T-helper 2 cell treated with Interferon-gamma antibody and Interleukin-4, amounts not matched to agents 100 ng/mL and 5 ng/mL, for 36 hours (primary cell): ENCODE results near the gene RBM20. TPM values are rescaled to one million over a fixed set of nuclear protein-coding genes. Genes with fewer than 3 reads are reported as not detected.

ENCODE experiments used
- intact Hi-C: fragments of 100-400 bp; cut with micrococcal nuclease; formaldehyde crosslinking; loops from one replicate; pipeline ENCODE4 v1.15.1; 2023
- total RNA-seq: library from RNA; stranded (reverse); gene quantifications from 2 replicates; pipeline ENCODE4 v1.2.3, GENCODE V29; 2022

Gene RBM20
- total RNA-seq, 1 donor from 2014 or later = 0.09 TPM

- intact Hi-C loops = no loop called here
These were observed 133.5 kb downstream of the RBM20 start for GRCh38 chr10:110777661-110778060.

DNA sequence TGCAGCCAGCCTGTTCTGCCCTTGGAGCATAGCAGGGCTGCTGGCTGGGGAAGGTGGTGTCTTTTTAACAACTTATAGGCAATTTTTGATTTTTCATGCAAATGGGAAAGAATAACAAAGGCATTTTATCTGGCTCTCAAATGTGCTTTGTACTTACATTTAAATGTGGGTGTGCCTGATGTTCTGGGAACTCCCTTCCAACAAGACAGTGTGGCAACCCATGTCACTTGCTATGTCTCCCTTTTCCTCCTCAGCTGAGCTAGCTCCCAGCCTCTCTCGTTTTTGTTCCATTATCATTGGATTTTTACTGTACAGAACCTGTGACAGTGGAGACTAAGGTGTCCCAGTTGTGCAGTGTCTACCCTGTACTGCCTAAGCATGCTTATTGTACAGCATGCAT lies 134.1 kb downstream of the RBM20 start:
- intact Hi-C loops = no loop called here

GRCh38 chr10:110779489-110779888 lies 135.4 kb downstream of the RBM20 start:
- intact Hi-C loops = no loop called here

GRCh38 chr10:110780704-110781103 lies 136.6 kb downstream of the RBM20 start:
- intact Hi-C loops = no loop called here

DNA sequence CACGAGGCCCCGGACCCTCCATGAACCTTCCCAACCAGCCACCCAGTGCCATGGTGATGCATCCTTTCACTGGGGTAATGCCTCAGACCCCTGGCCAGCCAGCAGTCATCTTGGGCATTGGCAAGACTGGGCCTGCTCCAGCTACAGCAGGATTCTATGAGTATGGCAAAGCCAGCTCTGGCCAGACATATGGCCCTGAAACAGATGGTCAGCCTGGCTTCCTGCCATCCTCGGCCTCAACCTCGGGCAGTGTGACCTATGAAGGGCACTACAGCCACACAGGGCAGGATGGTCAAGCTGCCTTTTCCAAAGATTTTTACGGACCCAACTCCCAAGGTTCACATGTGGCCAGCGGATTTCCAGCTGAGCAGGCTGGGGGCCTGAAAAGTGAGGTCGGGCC lies 137.0 kb downstream of the RBM20 start:
- intact Hi-C loops = no loop called here

GRCh38 chr10:110782616-110783015 lies 138.5 kb downstream of the RBM20 start:
- intact Hi-C loops = no loop called here

GRCh38 chr10:110783509-110784107 lies 139.5 kb downstream of the RBM20 start:
- intact Hi-C loops = no loop called here

- intact Hi-C loops = no loop called here
These were observed 140.1 kb downstream of the RBM20 start for GRCh38 chr10:110784198-110784597.

GRCh38 chr10:110786172-110786571 lies 142.0 kb downstream of the RBM20 start:
- intact Hi-C loops = no loop called here

GRCh38 chr10:110788620-110789385 lies 144.7 kb downstream of the RBM20 start:
- intact Hi-C loops = no loop called here

GRCh38 chr10:110789604-110790433 lies 145.7 kb downstream of the RBM20 start:
- intact Hi-C loops = no loop called here

- intact Hi-C loops = no loop called here
These were observed 146.9 kb downstream of the RBM20 start for GRCh38 chr10:110790913-110791506.

- intact Hi-C loops = no loop called here
These were observed 147.5 kb downstream of the RBM20 start for GRCh38 chr10:110791541-110792073.

- intact Hi-C loops = no loop called here
These were observed 148.5 kb downstream of the RBM20 start for GRCh38 chr10:110792476-110793125.

GRCh38 chr10:110793128-110793812 lies 149.1 kb downstream of the RBM20 start:
- intact Hi-C loops = no loop called here

- intact Hi-C loops = no loop called here
These were observed 149.8 kb downstream of the RBM20 start for GRCh38 chr10:110793886-110794285.

DNA sequence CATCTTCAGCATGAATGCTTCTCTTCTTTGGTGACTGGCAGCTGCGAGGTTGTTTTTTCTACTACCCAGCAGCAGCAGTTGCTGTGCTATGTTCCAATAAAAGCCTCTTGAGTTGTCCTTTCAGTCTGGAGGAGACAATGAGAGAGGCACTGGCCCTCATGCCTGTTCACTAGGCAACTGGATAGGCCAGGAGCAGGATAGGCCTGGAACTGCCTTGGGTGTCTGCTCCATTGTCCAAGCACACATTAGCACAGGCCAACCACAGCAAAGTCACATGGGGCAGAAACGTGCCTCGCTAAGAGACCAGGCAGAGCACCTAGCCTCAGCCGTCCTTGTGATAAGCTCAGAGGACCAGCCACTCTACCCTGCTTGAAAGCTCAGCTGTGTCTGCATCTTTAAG lies 150.7 kb downstream of the RBM20 start:
- intact Hi-C loops = no loop called here

- intact Hi-C loops = no loop called here
These were observed 153.3 kb downstream of the RBM20 start for GRCh38 chr10:110797416-110797815.

DNA sequence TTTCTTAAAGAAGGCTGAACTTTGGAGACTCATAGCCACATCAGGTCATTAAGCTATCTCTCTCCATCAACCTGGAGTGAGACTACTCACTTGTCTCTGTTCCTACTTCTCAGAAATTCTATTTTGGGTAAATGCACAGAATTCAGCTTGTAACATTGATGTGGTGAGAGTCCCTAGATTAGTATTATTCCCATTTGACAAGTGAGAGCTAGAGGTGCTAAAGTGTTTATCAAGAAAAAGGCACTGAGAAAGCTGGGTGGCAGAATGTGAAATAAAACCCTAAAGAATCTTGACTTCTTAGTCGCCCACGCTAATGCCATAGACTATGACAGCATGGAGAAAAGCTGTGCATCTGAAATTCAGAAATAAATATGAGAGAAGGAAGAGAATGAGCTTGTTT lies 154.2 kb downstream of the RBM20 start:
- intact Hi-C loops = no loop called here

- intact Hi-C loops = loop anchor here (1.0 to 2.0 kb wide), 4 partner anchors 55 to 117 kb away; partner anchors contain the start of genes BBIP1 and SHOC2
These were observed 158.0 kb downstream of the RBM20 start for GRCh38 chr10:110802090-110802489.
